A549 (cell line): ENCODE results near the gene CD19. TPM values are rescaled to one million over a fixed set of nuclear protein-coding genes. Genes with fewer than 3 reads are reported as not detected.

Experiments used
- ATAC-seq, 2 experiments: fragments of 200-7000 bp in 1 of 2; fragments of >200 bp in 1 of 2; cut with Nextera tagmentation in 1 of 2; cut with Tn5 transposase in 1 of 2; 3 replicates each; pipeline versions ENCODE4 v1.8.0 to v1.9.1; 2018 to 2020; ENCODE audit warnings: mild to moderate bottlenecking in 1 of 2, moderate library complexity in 1 of 2
- CTCF ChIA-PET: fragments of 300-600 bp; sonication (Branson Sonifier 250); formaldehyde crosslinking; extraction: SDS; loops from one replicate; lab custom pipeline; 2021; ENCODE audit warnings: antibody characterized with exemption, inconsistent platforms; lab: Yijun Ruan, JAX
- POLR2A ChIA-PET: fragments of 350-600 bp; formaldehyde crosslinking; extraction: SDS; loops from one replicate; lab custom pipeline; 2021; ENCODE audit warnings: antibody characterized with exemption, inconsistent platforms; lab: Yijun Ruan, JAX
- DNase-seq, 2 experiments: peaks; one replicate each; pipeline versions ENCODE4 v3.0.0 to v3.0.0-alpha.2; 2011 to 2016; ENCODE audit warnings: low read depth in 1 of 2, low spot score in 1 of 2
- FAIRE-seq: peaks from 2 replicates; lab custom pipeline; 2011; peaks lifted over from hg19 to GRCh38; lab: Jason Lieb, UNC
- H3K27ac ChIP-seq, 2 experiments: fragments of >200 bp; sonication (Bioruptor Twin); formaldehyde crosslinking; 3 replicates each; pipeline ENCODE4 v1.5.1; 2016 to 2017
- H3K4me1 ChIP-seq: fragments of >200 bp; sonication (Bioruptor Twin); formaldehyde crosslinking; 3 replicates; pipeline ENCODE4 v1.6.1; 2016
- H3K4me2 ChIP-seq: fragments of >200 bp; sonication (Bioruptor Twin); formaldehyde crosslinking; 3 replicates; pipeline ENCODE4 v1.6.1; 2016
- H3K4me3 ChIP-seq: fragments of >200 bp; sonication (Bioruptor Twin); formaldehyde crosslinking; 3 replicates; pipeline ENCODE4 v1.5.1; 2016
- H3K9me3 ChIP-seq: fragments of >200 bp; sonication (Bioruptor Twin); formaldehyde crosslinking; 3 replicates; pipeline ENCODE4 v1.6.1; 2016
- BCL3 ChIP-seq: fragments of >200 bp; sonication (Bioruptor Twin); formaldehyde crosslinking; IDR thresholded peaks from 3 replicates; pipeline ENCODE4 v1.6.1; 2016
- CBX8 ChIP-seq: fragments of 200-600 bp; sonication (generic); IDR thresholded peaks from 2 replicates; pipeline ENCODE4 v1.6.1; 2016
- CHD4 ChIP-seq: fragments of 200-600 bp; sonication (generic); IDR thresholded peaks from 2 replicates; pipeline ENCODE4 v1.6.1; 2016; ENCODE audit warnings: antibody characterized with exemption, mild to moderate bottlenecking, borderline replicate concordance
- CTCF ChIP-seq: fragments of >200 bp; sonication (Bioruptor Twin); formaldehyde crosslinking; IDR thresholded peaks from 3 replicates; pipeline ENCODE4 v1.5.1; 2016
- E2F6 ChIP-seq: IDR thresholded peaks from 2 replicates; pipeline ENCODE4 v1.6.1; 2012; ENCODE audit warnings: low read depth, borderline replicate concordance
- HMGXB4 ChIP-seq: fragments of 250-450 bp; sonication (Bioruptor Pico); IDR thresholded peaks from 2 replicates; pipeline ENCODE4 v1.5.0; 2021; ENCODE audit warnings: mild to moderate bottlenecking, moderate library complexity, borderline replicate concordance
- HOXB13 ChIP-seq: fragments of 250-450 bp; sonication (Bioruptor Pico); IDR thresholded peaks from 2 replicates; pipeline ENCODE4 v1.5.0; 2020; ENCODE audit warnings: low read depth, mild to moderate bottlenecking, moderate library complexity
- KDM1A ChIP-seq: fragments of 200-600 bp; sonication (generic); IDR thresholded peaks from 2 replicates; pipeline ENCODE4 v1.6.1; 2016; ENCODE audit warnings: low read depth, mild to moderate bottlenecking
- MAFK ChIP-seq: fragments of 450-650 bp; IDR thresholded peaks from 2 replicates; pipeline ENCODE4 v1.6.1; 2014; ENCODE audit not compliant: partially characterized antibody
- MAZ ChIP-seq: fragments of 150-350 bp; IDR thresholded peaks from 2 replicates; pipeline ENCODE4 v1.6.1; 2014; ENCODE audit warnings: antibody characterized with exemption, low read depth, low read length, borderline replicate concordance
- NR3C1 ChIP-seq: fragments of >200 bp; sonication (Bioruptor Twin); formaldehyde crosslinking; IDR thresholded peaks from 3 replicates; pipeline ENCODE4 v1.6.1; 2017
- POLR2A ChIP-seq: IDR thresholded peaks from 2 replicates; pipeline ENCODE4 v1.6.1; 2012; ENCODE audit warnings: mild to moderate bottlenecking, low read length
- POLR2AphosphoS2 ChIP-seq: conservative IDR thresholded peaks from 2 replicates; pipeline ENCODE4 v1.6.1; 2012; ENCODE audit warnings: low read length, improper control_type of control experiment, inconsistent platforms
- RAD21 ChIP-seq, 2 experiments: fragments of >200 bp in 1 of 2; sonication (Bioruptor Twin) in 1 of 2; formaldehyde crosslinking in 1 of 2; IDR thresholded peaks in 1 of 2; conservative IDR thresholded peaks in 1 of 2; 2 replicates in 1 of 2; 3 replicates in 1 of 2; pipeline ENCODE4 v1.6.1; 2012 to 2018; ENCODE audit warnings: inconsistent platforms in 1 of 2
- RCOR1 ChIP-seq: fragments of 150-350 bp; IDR thresholded peaks from 2 replicates; pipeline ENCODE4 v1.6.1; 2014; ENCODE audit warnings: antibody characterized with exemption, low read length, low read depth
- REST ChIP-seq: fragments of 200-600 bp; sonication (generic); IDR thresholded peaks from 2 replicates; pipeline ENCODE4 v1.6.1; 2016; ENCODE audit warnings: antibody characterized with exemption, mild to moderate bottlenecking, moderate library complexity
- RNF2 ChIP-seq: fragments of 200-600 bp; sonication (generic); IDR thresholded peaks from 2 replicates; pipeline ENCODE4 v1.6.1; 2016; ENCODE audit warnings: low read depth, mild to moderate bottlenecking, antibody characterized with exemption, moderate library complexity, borderline replicate concordance
- SREBF2 ChIP-seq: fragments of 450-650 bp; IDR thresholded peaks from 2 replicates; pipeline ENCODE4 v1.6.1; 2014; ENCODE audit warnings: mild to moderate bottlenecking, moderate library complexity
- ZC3H11A ChIP-seq: fragments of 450-650 bp; IDR thresholded peaks from 2 replicates; pipeline ENCODE4 v1.6.1; 2014; ENCODE audit warnings: antibody characterized with exemption, mild to moderate bottlenecking
- ZSCAN20 ChIP-seq: fragments of 250-450 bp; sonication (Bioruptor Pico); IDR thresholded peaks from 2 replicates; pipeline ENCODE4 v1.8.0; 2022; ENCODE audit warnings: mild to moderate bottlenecking, moderate library complexity
- WGBS: methylation state at CpG from one replicate; pipeline ENCODE4 v1.1.6; 2017; ENCODE audit errors: missing lambda C conversion rate; 5-methylcytosine and 5-hydroxymethylcytosine counted together
- polyA plus RNA-seq, 4 experiments: library from polyadenylated mRNA; depleted of rRNA in 3 of 4; stranded (reverse); fragments of >200 nt; fragmentation: RNase III in 1 of 4; extraction: RNeasy Plus Mini Kit Qiagen cat#74134 plus additional on column Dnase treatment in 1 of 4; gene quantifications; 2 replicates in 3 of 4; 3 replicates in 1 of 4; pipeline ENCODE4 v1.2.3, GENCODE V29; 2011 to 2017

CD19 gene
- polyA plus RNA-seq, 2 of the 4 experiments (the other 2 are of a cell fraction) = not detected

- ChIA-PET POLR2A (interaction anchor here (1.7 kb wide), 1 partner anchor 88 kb away, joined by 10 read pairs; the partner anchor contains the start of gene SH2B1), CTCF (interaction anchor here (1.3 kb wide), 1 partner anchor 22 kb away, joined by 3 read pairs; no protein-coding TSS in a partner anchor)
- ATAC-seq (no peak; a peak in 2 of 6 replicates), FAIRE-seq (no peak), DNase-seq (no peak)
- 2% methylated on average over 12 of the region's 17 CpGs for WGBS
- no peaks in the 10 kb centered on the region for H3K9me3 ChIP-seq
- peaks cover 14% of the 10 kb centered on the region for H3K4me1 ChIP-seq
- peak overlapping the region; percentile 89 to 97 for H3K27ac ChIP-seq
- TF ChIP-seq MAZ = no peak
- no peak for TF ChIP-seq RAD21 (conservative IDR thresholded peaks at IDR 0.05 in 1 of 2, IDR thresholded peaks at IDR 0.05 in 1 of 2)
- TF ChIP-seq HMGXB4 (CRISPR knock-in tag) = no peak
- H3K4me3 ChIP-seq = peak overlapping the region; percentile 91
- H3K4me2 ChIP-seq = peak overlapping the region; percentile 97
Observed at GRCh38 chr16:28951410-28951943, 19.7 kb downstream of the CD19 start.

GRCh38 chr16:28958216-28958615, 26.4 kb downstream of the CD19 start:
- 96% methylated on average over 9 of the region's 9 CpGs for WGBS
- no peak for ATAC-seq
- POLR2A ChIA-PET = no interaction called here

GRCh38 chr16:28958836-28959235, 27.1 kb downstream of the CD19 start:
- DNase-seq (no peak), FAIRE-seq (no peak), ATAC-seq (no peak)
- Histone ChIP-seq H3K9me3 (no peaks in the 10 kb centered on the region), H3K4me3 (no peak overlapping the region), H3K4me2 (no peak overlapping the region), H3K4me1 (no peaks in the 10 kb centered on the region), H3K27ac (no peak overlapping the region)
- WGBS = 78% methylated on average over 5 of the region's 6 CpGs
- POLR2A ChIA-PET = no interaction called here
- CTCF ChIA-PET = interaction anchor here (0.6 to 1.4 kb wide), 2 partner anchors 14 to 99 kb away, joined by 3 to 7 read pairs; no protein-coding TSS in a partner anchor
- no peak for TF ChIP-seq CHD4
- TF ChIP-seq BCL3 = no peak
- TF ChIP-seq NR3C1 = no peak
- TF ChIP-seq POLR2AphosphoS2 = no peak
- no peak for TF ChIP-seq CTCF
- no peak for TF ChIP-seq KDM1A
- no peak for TF ChIP-seq MAFK
- TF ChIP-seq POLR2A = no peak
- TF ChIP-seq RCOR1 = no peak
- no peak for TF ChIP-seq CBX8
- no peak for TF ChIP-seq ZSCAN20 (CRISPR knock-in tag)
- TF ChIP-seq HOXB13 (CRISPR knock-in tag) = no peak

More at GRCh38 chr16:28958216-28958615, 26.4 kb downstream of the CD19 start:
- no peak for DNase-seq
- no peak overlapping the region for H3K4me2 ChIP-seq
- no peak overlapping the region for H3K4me3 ChIP-seq
- no peak overlapping the region for H3K27ac ChIP-seq
- no peaks in the 10 kb centered on the region for H3K4me1 ChIP-seq
- CTCF ChIA-PET = no interaction called here
- no peaks in the 10 kb centered on the region for H3K9me3 ChIP-seq
- no peak for TF ChIP-seq E2F6
- no peak for TF ChIP-seq SREBF2
- TF ChIP-seq RNF2 = no peak
- no peak for TF ChIP-seq REST
- TF ChIP-seq POLR2AphosphoS2 = no peak
- TF ChIP-seq ZC3H11A = no peak
- no peak for FAIRE-seq
